GM12878 (cell line): ENCODE results near the gene PES1. TPM values are rescaled to one million over a fixed set of nuclear protein-coding genes. Genes with fewer than 3 reads are reported as not detected.
"Not testable (repeated sequence)": the region's sequence is repeated elsewhere in the genome, so short reads cannot be mapped to it uniquely, and the experiment has no call there.

ENCODE experiments used
- ATAC-seq: fragments of 200-7000 bp; cut with Tn5 transposase; 3 replicates; pipeline ENCODE4 v1.9.1; 2020; ENCODE audit warnings: mild to moderate bottlenecking, moderate library complexity
- BruUV-seq: library from RNA; stranded (reverse); fragments of 400-500 nt; replicated peaks from 2 replicates; lab custom pipeline; 2021; lab: Mats Ljungman, UMichigan
- CTCF ChIA-PET: fragments of 300-600 bp; sonication (Branson Sonifier 250); formaldehyde crosslinking; extraction: SDS; loops from one replicate; lab custom pipeline; 2021; ENCODE audit warnings: inconsistent platforms; lab: Yijun Ruan, JAX
- POLR2A ChIA-PET: fragments of 350-600 bp; formaldehyde crosslinking; extraction: SDS; loops from one replicate; lab custom pipeline; 2021; ENCODE audit warnings: inconsistent platforms; lab: Charles Lee
- RAD21 ChIA-PET: fragments of 300-600 bp; sonication (Branson Sonifier 250); formaldehyde crosslinking; loops from one replicate; lab custom pipeline; 2023; ENCODE audit warnings: antibody characterized with exemption; ENCODE audit not compliant: unreplicated experiment; lab: Charles Lee
- SMC1A ChIA-PET: fragments of 300-600 bp; sonication (Branson Sonifier 250); formaldehyde crosslinking; loops from one replicate; lab custom pipeline; 2023; ENCODE audit not compliant: unreplicated experiment, uncharacterized antibody; lab: Charles Lee
- DNase-seq: peaks from one replicate; pipeline ENCODE4 v3.0.0-alpha.2; 2011; ENCODE audit warnings: low read depth, low spot score
- FAIRE-seq: peaks from 3 replicates; lab custom pipeline; 2011; peaks lifted over from hg19 to GRCh38; lab: Jason Lieb, UNC
- H2AFZ ChIP-seq: 2 replicates; pipeline ENCODE4 v1.6.0; 2011; ENCODE audit warnings: low read depth, low read length, control low read depth; ENCODE audit not compliant: control insufficient read depth
- H3K27ac ChIP-seq: 2 replicates; pipeline ENCODE4 v1.5.1; 2011; ENCODE audit warnings: control low read depth; ENCODE audit not compliant: control insufficient read depth, insufficient read depth
- H3K27me3 ChIP-seq, 2 experiments: replicated peaks in 1 of 2; 2 replicates each; pipeline versions ENCODE4 v1.6.0 to v1.6.1; 2011; ENCODE audit warnings: low read length in 1 of 2; ENCODE audit not compliant: control insufficient read depth in 2 of 2, insufficient read depth in 2 of 2
- H3K36me3 ChIP-seq, 2 experiments: 2 replicates each; pipeline ENCODE4 v1.5.1; 2011; ENCODE audit warnings: low read length in 1 of 2; ENCODE audit not compliant: control insufficient read depth in 2 of 2, insufficient read depth in 2 of 2
- H3K4me1 ChIP-seq: 2 replicates; pipeline ENCODE4 v1.6.1; 2011; ENCODE audit warnings: mild to moderate bottlenecking, low read length, moderate library complexity, mixed read lengths; ENCODE audit not compliant: control insufficient read depth, insufficient read depth
- H3K4me2 ChIP-seq: 2 replicates; pipeline ENCODE4 v1.6.0; 2011; ENCODE audit warnings: control low read depth; ENCODE audit not compliant: control insufficient read depth, insufficient read depth
- H3K4me3 ChIP-seq: fragments of 200-600 bp; sonication (generic); 2 replicates; pipeline ENCODE4 v1.5.1; 2016
- H3K79me2 ChIP-seq: 2 replicates; pipeline ENCODE4 v1.6.0; 2011; ENCODE audit warnings: low read length; ENCODE audit not compliant: control insufficient read depth, insufficient read depth
- H3K9ac ChIP-seq: 2 replicates; pipeline ENCODE4 v1.8.0; 2011; ENCODE audit warnings: low read length, control low read depth, mixed read lengths; ENCODE audit not compliant: control insufficient read depth, insufficient read depth
- H3K9me3 ChIP-seq: replicated peaks from 3 replicates; pipeline ENCODE4 v1.5.1; 2011; ENCODE audit warnings: mild to moderate bottlenecking, low read length; ENCODE audit not compliant: control insufficient read depth, insufficient read depth
- H4K20me1 ChIP-seq: 2 replicates; pipeline ENCODE4 v1.6.0; 2011; ENCODE audit not compliant: control insufficient read depth, insufficient read depth
- E2F8 ChIP-seq: fragments of 450-650 bp; IDR thresholded peaks from 2 replicates; pipeline ENCODE4 v1.6.1; 2018; ENCODE audit warnings: mild to moderate bottlenecking, low read depth, moderate library complexity; ENCODE audit not compliant: partially characterized antibody
- SUZ12 ChIP-seq: fragments of 200-600 bp; sonication (generic); IDR thresholded peaks from one replicate; pipeline ENCODE4 v1.6.1; 2018; ENCODE audit warnings: antibody characterized with exemption, mild to moderate bottlenecking; ENCODE audit not compliant: unreplicated experiment
- WGBS: methylation state at CpG from one replicate; pipeline ENCODE4 v1.1.6; 2016; ENCODE audit warnings: low lambda C conversion rate; ENCODE audit not compliant: insufficient replicate concordance, insufficient coverage; ENCODE audit errors: missing lambda C conversion rate; 5-methylcytosine and 5-hydroxymethylcytosine counted together
- in situ Hi-C: fragments of 300-500 bp; cut with MboI; formaldehyde crosslinking; loops from 9 replicates; pipeline ENCODE4 v1.14.3; 2018; ENCODE audit warnings: mixed read lengths
- intact Hi-C: fragments of 100-400 bp; cut with micrococcal nuclease; formaldehyde crosslinking; loops from one replicate; pipeline ENCODE4 v1.14.2; 2022; ENCODE audit not compliant: unreplicated experiment
- polyA plus RNA-seq, 11 experiments: library from polyadenylated mRNA; depleted of rRNA in 4 of 11; unstranded in 6 of 11; stranded (reverse) in 5 of 11; fragments of >200 nt; fragmentation: Nextera tagmentation in 4 of 11; fragmentation: Illumina TruSeq in 1 of 11; extraction: Ambion mirVana in 4 of 11; extraction: Trizol in 1 of 11; gene quantifications; 1 replicate in 1 of 11; 2 replicates in 10 of 11; pipeline versions ENCODE4 v1.2.1 to v1.2.3, GENCODE V29; 2011 to 2016; ENCODE audit warnings: inconsistent platforms in 2 of 11, missing spikeins in 2 of 11, low read depth in 1 of 11
- total RNA-seq, 4 experiments: library from RNA; depleted of rRNA in 3 of 4; stranded (reverse); fragments of >200 nt in 3 of 4; fragmentation: Illumina TruSeq in 1 of 4; extraction: Trizol in 1 of 4; gene quantifications; 2 replicates each; pipeline versions ENCODE4 v1.2.1 to v1.2.3, GENCODE V29; 2013 to 2021

Gene PES1
- total and polyA plus RNA-seq, 10 of the 15 experiments (the other 5 are each of a cell fraction or from before 2014, with no cell fraction given) = 6.9 to 139 (median 106) TPM

GRCh38 chr22:30541961-30542810 lies 49.5 kb downstream of the PES1 start:
- CTCF ChIA-PET = interaction anchor here (0.7 kb wide), 1 partner anchor 287 kb away, joined by 3 read pairs; no protein-coding TSS in a partner anchor

GRCh38 chr22:30541511-30541910 lies 50.2 kb downstream of the PES1 start:
- H3K9ac ChIP-seq, RAD21 ChIA-PET: not testable (repeated sequence)

More at GRCh38 chr22:30541961-30542810, 49.5 kb downstream of the PES1 start:
- intact Hi-C loops = no loop called here
- Histone ChIP-seq H2AFZ (no peak overlapping the region), H3K9me3 (no peaks in the 10 kb centered on the region), H3K36me3 (no peaks in the 10 kb centered on the region), H3K79me2 (no peaks in the 10 kb centered on the region), H3K4me3 (no peak overlapping the region), H3K27ac (no peak overlapping the region), H3K9ac (no peak overlapping the region), H3K4me2 (no peak overlapping the region), H3K27me3 (peaks cover 7 to 13% of the 10 kb centered on the region in 2 experiments), H3K4me1 (no peaks in the 10 kb centered on the region), H4K20me1 (no peaks in the 10 kb centered on the region)
- TF ChIP-seq E2F8 (no peak), SUZ12 (peak; percentile 74)
- RAD21 ChIA-PET = no interaction called here
- no TSS peak for BruUV-seq
- POLR2A ChIA-PET = no interaction called here
- no peak for FAIRE-seq
- 37% methylated on average over 57 of the region's 64 CpGs for WGBS
- SMC1A ChIA-PET = interaction anchor here (1.2 kb wide), 1 partner anchor 93 kb away, joined by 3 read pairs; no protein-coding TSS in a partner anchor
- in situ Hi-C loops = no loop called here
- ATAC-seq = no peak; the same call in 1 of the 3 replicates
- no peak for DNase-seq

More at GRCh38 chr22:30541511-30541910, 50.2 kb downstream of the PES1 start:
- intact Hi-C loops, FAIRE-seq, ATAC-seq, H2AFZ ChIP-seq, H3K27ac ChIP-seq, DNase-seq, in situ Hi-C loops, BruUV-seq, H3K9me3 ChIP-seq, H3K4me3 ChIP-seq, H3K79me2 ChIP-seq, H3K4me2 ChIP-seq, H3K36me3 ChIP-seq, H4K20me1 ChIP-seq, POLR2A ChIA-PET, H3K4me1 ChIP-seq: not testable (repeated sequence)
- peaks cover 7 to 13% of the 10 kb centered on the region in 2 experiments for H3K27me3 ChIP-seq
- 41% methylated on average over 3 of the region's 3 CpGs for WGBS
- ChIA-PET CTCF (interaction anchor here (0.6 to 0.7 kb wide), 3 partner anchors 286 to 562 kb away, joined by 3 read pairs; no protein-coding TSS in a partner anchor), SMC1A (interaction anchor here (1.2 kb wide), 1 partner anchor 93 kb away, joined by 3 read pairs; no protein-coding TSS in a partner anchor)
